Hepatocyte (in vitro differentiated cells): ENCODE results near the gene PTGS1.

Experiments used
- CTCF ChIP-seq: fragments of 200-600 bp; sonication (generic); IDR thresholded peaks from 2 replicates; pipeline ENCODE4 v1.5.1; 2016; ENCODE audit warnings: antibody characterized with exemption, mild to moderate bottlenecking; ENCODE audit not compliant: poor library complexity
- EZH2 ChIP-seq: fragments of 200-600 bp; sonication (generic); IDR thresholded peaks from 2 replicates; pipeline ENCODE4 v1.6.1; 2016; ENCODE audit warnings: antibody characterized with exemption, mild to moderate bottlenecking, borderline replicate concordance
- EZH2phosphoT487 ChIP-seq: fragments of 200-600 bp; sonication (generic); IDR thresholded peaks from one replicate; pipeline ENCODE4 v1.6.1; 2018; ENCODE audit warnings: antibody characterized with exemption, mild to moderate bottlenecking, low read depth, moderate library complexity; ENCODE audit not compliant: unreplicated experiment, severe bottlenecking

- TF ChIP-seq CTCF (no peak), EZH2 (no peak), EZH2phosphoT487 (no peak)
These were observed 39.3 kb upstream of the PTGS1 start for GRCh38 chr9:122331523-122331927.
